Myocyte (in vitro differentiated cells): ENCODE data around the gene AICDA. TPM values are rescaled to one million over a fixed set of nuclear protein-coding genes. Genes with fewer than 3 reads are reported as not detected.

Experiments used
- DNase-seq: peaks from one replicate; pipeline ENCODE4 v3.0.0-alpha.2; 2012; ENCODE audit warnings: low read depth
- total RNA-seq: library from RNA; depleted of rRNA; stranded (reverse); fragments of >200 nt; gene quantifications from 2 replicates; pipeline ENCODE4 v1.2.3, GENCODE V29; 2014

Gene AICDA
- total RNA-seq, 1 donor from 2014 or later: 0.43 TPM

DNA sequence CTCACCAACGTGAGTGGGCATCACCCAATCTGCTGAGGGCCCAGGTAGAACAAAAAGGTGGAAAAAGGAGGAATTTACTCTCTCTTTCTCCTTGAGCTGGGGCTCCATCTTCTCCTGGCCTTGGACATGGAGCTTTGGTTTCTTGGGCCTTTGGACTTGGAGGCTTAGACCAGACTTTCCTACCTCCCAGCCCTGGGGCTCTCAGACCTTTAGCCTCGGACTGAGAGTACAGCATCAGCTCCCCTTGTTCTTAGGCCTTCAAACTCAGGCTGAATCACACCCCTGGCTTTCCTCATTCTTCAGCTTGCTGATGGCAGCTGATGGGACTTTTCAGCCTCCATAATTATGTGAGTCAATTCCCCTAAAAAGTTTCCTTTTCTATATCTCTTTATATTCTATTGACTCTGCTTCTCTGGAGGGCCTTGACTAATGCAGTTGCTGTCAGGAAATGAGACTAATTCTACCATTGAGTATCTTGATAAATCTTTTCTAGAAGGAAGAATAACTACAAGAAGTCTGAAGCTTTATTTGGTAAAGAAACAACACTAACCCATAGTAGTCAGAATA lies 56.0 kb downstream of the AICDA start:
- no peak for DNase-seq

DNA sequence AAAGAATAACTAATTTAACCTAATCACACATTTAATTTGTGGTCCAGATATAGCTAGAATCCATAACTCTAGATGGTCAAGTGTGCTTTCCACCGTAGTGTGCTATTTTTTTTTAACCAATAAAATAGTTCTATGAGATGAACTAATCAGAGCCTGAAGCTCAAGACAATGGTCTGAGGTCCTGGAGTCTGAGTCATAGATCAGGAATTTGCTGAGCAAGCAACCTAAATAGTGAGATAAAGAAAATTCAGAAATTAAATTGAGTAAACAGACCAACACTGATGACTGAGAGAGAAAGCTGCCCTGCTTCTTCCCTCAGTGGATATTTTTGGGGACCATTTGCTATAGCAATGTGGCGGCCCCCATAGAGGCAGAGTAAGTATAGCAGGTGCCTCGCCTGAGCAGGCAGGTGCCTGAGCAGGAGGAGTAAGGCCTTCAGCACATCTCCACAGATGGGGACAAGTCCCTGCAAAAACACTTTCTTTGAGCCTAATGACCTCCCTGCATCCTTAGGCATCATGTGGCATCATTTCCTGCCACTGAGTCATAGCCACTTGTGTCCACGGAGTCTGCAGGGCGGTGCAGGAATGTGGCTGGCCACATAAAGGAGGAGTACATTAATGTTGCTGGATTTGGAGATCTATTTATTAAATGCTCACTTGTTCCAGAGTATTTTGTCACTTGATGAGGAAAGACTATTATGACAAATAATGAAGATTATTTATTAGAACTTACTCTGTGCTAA lies 58.0 kb downstream of the AICDA start:
- peak; percentile 9 for DNase-seq

DNA sequence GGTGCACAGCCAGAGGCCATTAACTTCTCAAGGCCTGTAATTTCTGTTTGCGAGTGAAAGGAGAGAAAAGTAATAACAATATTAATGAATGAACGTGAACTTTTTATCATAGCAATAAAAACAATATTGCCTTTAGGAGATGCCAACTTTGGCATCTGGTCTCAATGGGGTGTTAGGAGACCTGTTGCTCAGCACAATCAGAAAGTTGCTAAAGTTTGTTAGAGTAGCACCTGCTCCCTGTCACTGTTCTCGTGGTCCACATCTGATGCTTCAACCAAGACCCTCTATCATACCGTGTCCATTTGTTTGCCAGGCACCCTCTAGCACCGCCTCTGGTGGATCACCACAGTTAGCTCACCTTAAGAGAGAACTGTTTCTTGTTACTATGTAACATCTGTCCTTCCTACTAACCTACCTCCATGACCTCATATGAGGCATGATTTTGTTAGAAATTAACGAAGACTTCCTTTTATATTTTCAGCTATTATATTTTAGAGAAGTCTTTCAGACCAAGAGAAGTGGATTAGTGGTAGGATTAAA lies 59.5 kb downstream of the AICDA start:
- DNase-seq: no peak

Other genes starting within 250 kb of the AICDA start
- not detected in 2 replicates for gene CLEC6A, start 156.9 kb downstream of the AICDA start, total RNA-seq
- gene CLEC4D, start 99.4 kb downstream of the AICDA start, total RNA-seq: not detected in 2 replicates
- gene CLEC4E, start 72.0 kb downstream of the AICDA start, total RNA-seq: not detected in 2 replicates
- 130 and 136 TPM in 2 replicates for gene MFAP5, start 50.0 kb upstream of the AICDA start, total RNA-seq
- 38.3 and 39.1 TPM in 2 replicates for gene RIMKLB, start 85.1 kb upstream of the AICDA start, total RNA-seq
- not detected in 2 replicates for gene A2ML1, start 209.8 kb upstream of the AICDA start, total RNA-seq